Body of pancreas (tissue), 4 donors: Measurements from ENCODE around the gene PKD1L1. TPM values are rescaled to one million over a fixed set of nuclear protein-coding genes. Genes with fewer than 3 reads are reported as not detected.

Source experiments
- ATAC-seq: fragments of 150-250 bp; one replicate; pipeline ENCODE4 v1.9.1; 2016
- DNase-seq, 4 donors: peaks; one replicate each; pipeline ENCODE4 v3.0.0-alpha.2; 2019
- H3K27ac ChIP-seq, 4 donors: fragments of 200-600 bp; sonication (generic); 1 replicate in 3 of 4; 2 replicates in 1 of 4; pipeline versions ENCODE4 v1.5.1 to v1.6.1; 2016 to 2019; ENCODE audit warnings: mild to moderate bottlenecking in 1 of 4, mixed read lengths in 1 of 4, moderate library complexity in 1 of 4
- H3K27me3 ChIP-seq, 2 donors: fragments of 200-600 bp; sonication (generic); one replicate each; pipeline ENCODE4 v1.6.0; 2016; ENCODE audit warnings: mild to moderate bottlenecking in 1 of 2
- H3K36me3 ChIP-seq, 2 donors: fragments of 200-600 bp; sonication (generic); replicated peaks in 1 of 2; 2 replicates each; pipeline ENCODE4 v1.5.1; 2016; ENCODE audit warnings: low read depth in 2 of 2; ENCODE audit not compliant: insufficient read depth in 1 of 2
- H3K4me1 ChIP-seq: fragments of 200-600 bp; sonication (generic); one replicate; pipeline ENCODE4 v1.6.0; 2016
- H3K4me3 ChIP-seq, 2 donors: fragments of 200-600 bp; sonication (generic); 1 replicate in 1 of 2; 2 replicates in 1 of 2; pipeline ENCODE4 v1.5.1; 2016 to 2019
- H3K9me3 ChIP-seq, 3 donors: fragments of 200-600 bp; sonication (generic); 1 replicate in 2 of 3; 2 replicates in 1 of 3; pipeline ENCODE4 v1.5.1; 2016
- POLR2A ChIP-seq, 3 donors: fragments of 450-650 bp; IDR thresholded peaks; one replicate each; pipeline ENCODE4 v1.6.1; 2016; ENCODE audit warnings: antibody characterized with exemption in 3 of 3, mild to moderate bottlenecking in 2 of 3
- WGBS, 2 donors: methylation state at CpG; one replicate each; pipeline ENCODE4 v1.1.5; 2017; 5-methylcytosine and 5-hydroxymethylcytosine counted together
- intact Hi-C: fragments of 100-400 bp; cut with DNase I; formaldehyde crosslinking; loops from one replicate; pipeline ENCODE4 v1.15.1; 2023
- total RNA-seq, 2 donors: library from RNA; depleted of rRNA; stranded (reverse); fragments of >200 nt; gene quantifications; one replicate each; pipeline ENCODE4 v1.1.0, GENCODE V29; 2016
- TF ChIP-seq, protein P1 (sequence below), 7 experiments: fragments of 450-650 bp in 4 of 7; fragments of 200-600 bp in 3 of 7; sonication (generic) in 3 of 7; IDR thresholded peaks; one replicate each; pipeline ENCODE4 v1.5.1; 2016 to 2019; ENCODE audit warnings: antibody characterized with exemption in 7 of 7

The PKD1L1 gene
- total RNA-seq, 2 donors from 2014 or later, result 0.26 to 4.0 TPM

DNA sequence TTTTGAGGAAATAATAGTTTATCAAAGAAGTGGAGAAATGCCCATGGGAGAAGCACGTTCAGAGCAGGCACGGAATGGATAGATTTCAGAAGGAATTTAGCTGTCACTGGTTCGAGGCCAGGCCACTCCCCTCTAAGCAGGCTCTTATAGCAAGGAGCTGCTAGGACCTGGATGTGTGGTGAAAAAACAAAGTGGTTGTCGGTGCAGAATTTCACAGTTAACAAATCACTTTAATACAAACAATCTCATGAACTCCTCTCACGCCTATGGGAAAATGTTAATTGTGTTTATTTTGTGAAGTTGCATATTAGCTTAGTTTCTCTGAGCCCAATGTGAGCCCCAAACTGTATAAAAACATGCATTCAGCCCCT, 176.3 kb downstream of the PKD1L1 start:
- H3K4me1 ChIP-seq, result no peaks in the 10 kb centered on the region
- no peak overlapping the region for H3K4me3 ChIP-seq
- intact Hi-C loops, result no loop called here
- H3K27ac ChIP-seq, result no peak overlapping the region
- WGBS, 2 donors, result 56 to 57% methylated on average over 5 of the region's 5 CpGs
- no peaks in the 10 kb centered on the region for H3K27me3 ChIP-seq
- TF ChIP-seq POLR2A (IDR thresholded peaks at IDR 0.05), result no peak
- TF ChIP-seq, protein P1, sequence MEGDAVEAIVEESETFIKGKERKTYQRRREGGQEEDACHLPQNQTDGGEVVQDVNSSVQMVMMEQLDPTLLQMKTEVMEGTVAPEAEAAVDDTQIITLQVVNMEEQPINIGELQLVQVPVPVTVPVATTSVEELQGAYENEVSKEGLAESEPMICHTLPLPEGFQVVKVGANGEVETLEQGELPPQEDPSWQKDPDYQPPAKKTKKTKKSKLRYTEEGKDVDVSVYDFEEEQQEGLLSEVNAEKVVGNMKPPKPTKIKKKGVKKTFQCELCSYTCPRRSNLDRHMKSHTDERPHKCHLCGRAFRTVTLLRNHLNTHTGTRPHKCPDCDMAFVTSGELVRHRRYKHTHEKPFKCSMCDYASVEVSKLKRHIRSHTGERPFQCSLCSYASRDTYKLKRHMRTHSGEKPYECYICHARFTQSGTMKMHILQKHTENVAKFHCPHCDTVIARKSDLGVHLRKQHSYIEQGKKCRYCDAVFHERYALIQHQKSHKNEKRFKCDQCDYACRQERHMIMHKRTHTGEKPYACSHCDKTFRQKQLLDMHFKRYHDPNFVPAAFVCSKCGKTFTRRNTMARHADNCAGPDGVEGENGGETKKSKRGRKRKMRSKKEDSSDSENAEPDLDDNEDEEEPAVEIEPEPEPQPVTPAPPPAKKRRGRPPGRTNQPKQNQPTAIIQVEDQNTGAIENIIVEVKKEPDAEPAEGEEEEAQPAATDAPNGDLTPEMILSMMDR (IDR thresholded peaks at IDR 0.05), result no peak
- no peaks in the 10 kb centered on the region for H3K36me3 ChIP-seq
- H3K9me3 ChIP-seq, result no peaks in the 10 kb centered on the region
- ATAC-seq (no peak), DNase-seq (no peak)

DNA sequence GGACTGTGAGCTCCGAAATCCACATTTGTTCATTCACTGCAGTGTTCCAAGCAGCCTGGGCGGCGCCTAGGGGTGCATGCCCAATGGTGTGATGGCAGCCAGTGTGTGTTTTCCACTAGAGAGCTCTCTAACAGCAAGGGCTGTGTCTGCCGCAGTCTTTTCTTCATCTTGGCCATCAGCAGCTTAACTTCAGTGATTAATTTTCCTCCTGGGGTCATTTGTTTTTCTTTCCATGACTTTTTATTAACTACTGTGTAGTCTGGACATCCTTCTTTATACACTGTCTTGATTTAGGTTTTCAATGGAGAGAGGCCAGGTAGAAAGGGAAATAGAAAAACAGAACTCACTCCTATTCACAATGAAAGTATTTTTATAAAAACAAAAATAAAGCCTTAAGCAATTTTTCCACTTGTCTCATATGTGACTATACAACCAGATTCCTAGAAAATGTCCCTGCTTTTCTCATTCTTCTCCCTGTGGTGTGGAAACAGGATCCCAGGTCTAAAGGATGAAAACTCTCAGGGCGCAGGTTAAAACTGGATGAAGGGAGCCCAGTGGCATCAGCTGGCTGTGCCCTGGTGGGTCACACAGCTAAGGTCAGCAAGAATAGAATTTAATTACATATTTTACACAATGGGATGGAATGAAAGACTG, 176.8 kb downstream of the PKD1L1 start:
- no peak overlapping the region for H3K27ac ChIP-seq
- no peaks in the 10 kb centered on the region for H3K27me3 ChIP-seq
- H3K4me1 ChIP-seq, result no peaks in the 10 kb centered on the region
- WGBS, 2 donors, result 72 to 73% methylated on average over 5 of the region's 5 CpGs
- TF ChIP-seq, protein P1 (IDR thresholded peaks at IDR 0.05), result no peak
- no peak for TF ChIP-seq POLR2A (IDR thresholded peaks at IDR 0.05)
- no peaks in the 10 kb centered on the region for H3K36me3 ChIP-seq
- no peak overlapping the region for H3K4me3 ChIP-seq
- DNase-seq (no peak), ATAC-seq (no peak)
- intact Hi-C loops, result no loop called here
- no peaks in the 10 kb centered on the region for H3K9me3 ChIP-seq

DNA sequence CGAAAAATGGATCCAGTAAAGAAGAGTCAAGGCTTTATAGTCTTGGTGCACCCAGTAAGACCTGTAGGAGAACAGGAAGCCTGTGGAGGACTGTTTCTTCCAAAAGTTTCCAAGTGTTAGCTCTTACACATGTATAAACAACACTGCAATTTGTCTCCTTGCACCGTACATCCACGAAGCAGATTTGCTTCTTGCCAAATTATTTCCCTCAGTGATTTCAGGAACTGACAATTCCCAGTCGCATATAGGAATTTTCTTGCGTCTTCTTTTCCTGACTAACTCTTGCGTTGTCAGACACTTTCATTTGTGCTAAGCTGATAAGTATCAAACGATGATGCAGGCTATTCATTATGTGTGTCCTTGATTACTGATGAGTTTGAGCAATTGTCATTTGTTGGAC, 182.1 kb downstream of the PKD1L1 start:
- WGBS, 2 donors, result 77 to 83% methylated on average over 7 of the region's 7 CpGs
- DNase-seq (no peak), ATAC-seq (no peak)
- H3K4me1 ChIP-seq, result peaks cover 5% of the 10 kb centered on the region
- no peak for TF ChIP-seq POLR2A (IDR thresholded peaks at IDR 0.05)
- TF ChIP-seq, protein P1 (IDR thresholded peaks at IDR 0.05), result no peak
- H3K9me3 ChIP-seq, result no peaks in the 10 kb centered on the region
- no peak overlapping the region for H3K27ac ChIP-seq
- intact Hi-C loops, result no loop called here
- H3K4me3 ChIP-seq, result no peak overlapping the region
- no peaks in the 10 kb centered on the region for H3K27me3 ChIP-seq
- H3K36me3 ChIP-seq, result no peaks in the 10 kb centered on the region

DNA sequence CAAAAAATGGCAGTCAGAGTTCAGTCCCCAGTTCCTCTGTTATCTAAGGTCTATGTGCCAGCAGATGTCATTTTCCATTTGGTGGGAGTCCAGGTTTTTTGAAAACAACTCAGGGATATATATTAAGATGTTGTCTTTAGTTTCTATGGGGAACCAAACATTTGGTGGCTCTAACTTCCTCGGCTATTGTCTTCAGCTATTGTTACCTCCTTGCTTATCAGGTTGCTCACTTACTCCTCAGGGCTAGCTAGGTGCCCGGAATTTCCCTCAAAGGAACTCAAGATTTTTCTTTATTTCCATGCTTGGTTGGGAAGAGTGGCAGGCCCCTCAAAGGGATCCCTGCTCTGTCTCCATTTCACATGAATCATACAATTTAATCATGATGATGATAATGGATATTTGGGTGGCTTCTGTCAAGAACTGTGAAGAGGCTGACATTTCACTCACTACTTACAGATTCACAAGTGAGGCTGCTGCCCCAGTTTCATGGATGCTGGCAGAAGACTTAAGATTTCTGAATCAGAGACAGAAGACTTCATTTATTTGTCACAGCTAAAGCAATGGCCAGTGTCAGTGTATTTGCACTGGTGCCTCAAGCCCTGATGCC, 182.8 kb downstream of the PKD1L1 start:
- Histone ChIP-seq H3K9me3 (no peaks in the 10 kb centered on the region), H3K36me3 (no peaks in the 10 kb centered on the region), H3K4me1 (peaks cover 5% of the 10 kb centered on the region), H3K4me3 (no peak overlapping the region), H3K27me3 (no peaks in the 10 kb centered on the region), H3K27ac (no peak overlapping the region)
- intact Hi-C loops, result no loop called here
- TF ChIP-seq POLR2A (IDR thresholded peaks at IDR 0.05), result no peak
- TF ChIP-seq, protein P1 (IDR thresholded peaks at IDR 0.05), result no peak
- DNase-seq, result no peak
- no peak for ATAC-seq
- 86 to 90% methylated on average over 2 of the region's 2 CpGs for WGBS, 2 donors

DNA sequence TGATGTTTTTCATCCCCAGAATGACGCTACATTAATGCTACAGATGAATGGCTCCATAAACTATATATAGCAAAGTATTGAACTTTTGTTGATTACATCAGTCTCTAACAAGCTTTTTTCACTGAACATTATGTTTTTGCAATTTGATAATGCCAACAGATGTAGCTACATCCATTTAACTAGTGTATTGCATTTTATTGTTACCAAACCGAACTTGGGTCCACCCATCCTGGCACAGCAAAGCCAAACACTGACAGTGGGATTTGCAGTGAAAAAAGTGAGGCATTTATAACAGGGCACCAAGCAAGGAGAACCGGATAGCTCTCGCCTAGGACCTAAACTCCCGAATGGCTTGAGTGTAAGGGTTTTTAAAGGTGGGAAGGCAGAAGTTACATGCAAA, 183.5 kb downstream of the PKD1L1 start:
- WGBS, 2 donors, result 84 to 87% methylated on average over 5 of the region's 5 CpGs
- DNase-seq (no peak), ATAC-seq (no peak)
- H3K27ac ChIP-seq, result no peak overlapping the region
- peaks cover 5% of the 10 kb centered on the region for H3K4me1 ChIP-seq
- TF ChIP-seq, protein P1 (IDR thresholded peaks at IDR 0.05), result no peak
- TF ChIP-seq POLR2A (IDR thresholded peaks at IDR 0.05), result no peak
- H3K27me3 ChIP-seq, result no peaks in the 10 kb centered on the region
- no peaks in the 10 kb centered on the region for H3K9me3 ChIP-seq
- H3K36me3 ChIP-seq, result no peaks in the 10 kb centered on the region
- intact Hi-C loops, result no loop called here
- H3K4me3 ChIP-seq, result no peak overlapping the region
